ENCODE measurements around the gene SLC23A3. TPM values are rescaled to one million over a fixed set of nuclear protein-coding genes. Genes with fewer than 3 reads are reported as not detected.

The SLC23A3 gene
- total RNA-seq, 1 experiment from 2014 or later, result 0.59 TPM

DNA sequence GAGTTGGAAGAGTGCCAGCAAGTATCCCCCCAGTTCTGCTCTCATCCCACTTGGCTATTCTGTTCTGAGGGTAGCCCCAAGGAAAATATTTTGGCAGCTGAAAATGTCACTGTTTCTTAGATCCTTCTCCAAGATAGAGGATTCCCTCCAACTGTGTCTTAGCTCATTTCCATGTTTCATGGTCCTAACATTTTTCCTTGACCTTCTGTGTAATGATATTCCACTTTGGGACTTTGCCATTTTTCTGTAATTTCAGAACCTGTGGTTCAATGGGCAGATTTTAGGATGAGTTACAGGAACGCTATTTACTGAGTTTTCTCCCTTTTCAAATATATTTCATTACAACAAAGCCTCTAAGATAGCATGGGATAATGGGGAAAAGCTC, 44.0 kb downstream of the SLC23A3 start (continued):
- TF ChIP-seq, protein P1, sequence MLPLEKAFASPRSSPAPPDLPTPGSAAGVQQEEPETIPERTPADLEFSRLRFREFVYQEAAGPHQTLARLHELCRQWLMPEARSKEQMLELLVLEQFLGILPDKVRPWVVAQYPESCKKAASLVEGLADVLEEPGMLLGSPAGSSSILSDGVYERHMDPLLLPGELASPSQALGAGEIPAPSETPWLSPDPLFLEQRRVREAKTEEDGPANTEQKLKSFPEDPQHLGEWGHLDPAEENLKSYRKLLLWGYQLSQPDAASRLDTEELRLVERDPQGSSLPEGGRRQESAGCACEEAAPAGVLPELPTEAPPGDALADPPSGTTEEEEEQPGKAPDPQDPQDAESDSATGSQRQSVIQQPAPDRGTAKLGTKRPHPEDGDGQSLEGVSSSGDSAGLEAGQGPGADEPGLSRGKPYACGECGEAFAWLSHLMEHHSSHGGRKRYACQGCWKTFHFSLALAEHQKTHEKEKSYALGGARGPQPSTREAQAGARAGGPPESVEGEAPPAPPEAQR (CRISPR knock-in tag; IDR thresholded peaks at IDR 0.05), result no peak

- POLR2A ChIA-PET, result no interaction called here
- Mint-ChIP-seq H3K27ac (no peak overlapping the region), H3K4me3 (no peak overlapping the region), H3K4me1 (peaks cover 18% of the 10 kb centered on the region), H3K9me3 (no peaks in the 10 kb centered on the region), H3K27me3 (ENCODE audit: low read depth) (no peaks in the 10 kb centered on the region), H3K36me3 (no peaks in the 10 kb centered on the region)
- ATAC-seq (no peak), DNase-seq (ENCODE audit: low spot score) (no peak)
- TF ChIP-seq, protein P2, sequence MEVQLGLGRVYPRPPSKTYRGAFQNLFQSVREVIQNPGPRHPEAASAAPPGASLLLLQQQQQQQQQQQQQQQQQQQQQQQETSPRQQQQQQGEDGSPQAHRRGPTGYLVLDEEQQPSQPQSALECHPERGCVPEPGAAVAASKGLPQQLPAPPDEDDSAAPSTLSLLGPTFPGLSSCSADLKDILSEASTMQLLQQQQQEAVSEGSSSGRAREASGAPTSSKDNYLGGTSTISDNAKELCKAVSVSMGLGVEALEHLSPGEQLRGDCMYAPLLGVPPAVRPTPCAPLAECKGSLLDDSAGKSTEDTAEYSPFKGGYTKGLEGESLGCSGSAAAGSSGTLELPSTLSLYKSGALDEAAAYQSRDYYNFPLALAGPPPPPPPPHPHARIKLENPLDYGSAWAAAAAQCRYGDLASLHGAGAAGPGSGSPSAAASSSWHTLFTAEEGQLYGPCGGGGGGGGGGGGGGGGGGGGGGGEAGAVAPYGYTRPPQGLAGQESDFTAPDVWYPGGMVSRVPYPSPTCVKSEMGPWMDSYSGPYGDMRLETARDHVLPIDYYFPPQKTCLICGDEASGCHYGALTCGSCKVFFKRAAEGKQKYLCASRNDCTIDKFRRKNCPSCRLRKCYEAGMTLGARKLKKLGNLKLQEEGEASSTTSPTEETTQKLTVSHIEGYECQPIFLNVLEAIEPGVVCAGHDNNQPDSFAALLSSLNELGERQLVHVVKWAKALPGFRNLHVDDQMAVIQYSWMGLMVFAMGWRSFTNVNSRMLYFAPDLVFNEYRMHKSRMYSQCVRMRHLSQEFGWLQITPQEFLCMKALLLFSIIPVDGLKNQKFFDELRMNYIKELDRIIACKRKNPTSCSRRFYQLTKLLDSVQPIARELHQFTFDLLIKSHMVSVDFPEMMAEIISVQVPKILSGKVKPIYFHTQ (CRISPR knock-in tag; IDR thresholded peaks at IDR 0.05), result no peak
- 0 out of 2 replicates have a peak, but pooled peaks have one; percentile 36 for TF ChIP-seq GABPB1 (CRISPR knock-in tag; IDR thresholded peaks at IDR 0.05)
- CTCF ChIA-PET, result interaction anchor here (0.8 to 4.9 kb wide), 6 partner anchors 21 to 96 kb away, joined by 3 to 41 read pairs (median 6); no protein-coding TSS in a partner anchor
Measured at GRCh38 chr2:219125225-219125885, 44.5 kb downstream of the SLC23A3 start.

DNA sequence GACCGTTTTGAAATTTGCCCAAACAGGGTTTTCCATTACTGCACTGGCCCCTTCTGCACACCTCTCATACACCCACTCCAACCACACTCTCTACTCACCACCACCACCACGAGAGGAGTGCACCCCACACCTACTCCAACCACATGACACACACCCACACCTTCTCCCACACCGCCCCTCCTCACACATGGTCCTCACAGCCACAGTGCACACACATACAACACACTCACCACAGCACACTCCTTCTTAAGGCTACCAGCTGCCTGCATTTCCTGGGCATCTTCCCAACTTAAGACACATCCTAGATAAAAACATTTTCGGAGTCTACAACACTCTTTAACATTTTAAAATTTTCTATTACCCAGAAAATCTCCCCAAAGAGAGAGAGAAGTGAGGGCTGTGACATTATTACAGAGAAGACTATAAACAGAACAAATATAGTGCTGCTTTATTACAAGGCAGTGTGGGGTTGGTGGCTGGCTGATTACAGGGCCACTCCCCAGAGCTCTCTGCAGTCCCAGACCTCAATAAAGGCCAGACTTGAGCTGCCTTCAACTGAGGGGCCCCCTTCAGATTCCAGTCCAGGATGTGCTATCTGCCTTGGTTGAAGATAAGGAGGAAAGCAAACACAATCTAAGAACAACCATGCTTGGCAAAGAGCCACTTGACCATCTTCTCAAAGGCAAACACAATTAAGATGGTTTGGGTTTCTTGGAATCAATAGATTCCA, 45.3 kb downstream of the SLC23A3 start:
- H3K4me3 Mint-ChIP-seq, result no peak overlapping the region
- ChIA-PET POLR2A (interaction anchor here (0.5 kb wide), 1 partner anchor 68 kb away, joined by 3 read pairs; no protein-coding TSS in a partner anchor), CTCF (interaction anchor here (1.5 to 4.9 kb wide), 7 partner anchors 21 to 175 kb away, joined by 3 to 41 read pairs (median 17); no protein-coding TSS in a partner anchor)
- H3K27me3 Mint-ChIP-seq (ENCODE audit: low read depth), result no peaks in the 10 kb centered on the region
- H3K4me1 Mint-ChIP-seq, result peaks cover 18% of the 10 kb centered on the region
- DNase-seq (ENCODE audit: low spot score), result no peak
- no peaks in the 10 kb centered on the region for H3K36me3 Mint-ChIP-seq
- no peak for ATAC-seq
- H3K9me3 Mint-ChIP-seq, result no peaks in the 10 kb centered on the region
- no peak overlapping the region for H3K27ac Mint-ChIP-seq
- TF ChIP-seq HMGA2 (CRISPR knock-in tag; IDR thresholded peaks at IDR 0.05) (no peak), ZNF425 (CRISPR knock-in tag; conservative IDR thresholded peaks at IDR 0.05) (no peak), ATF1 (CRISPR knock-in tag; IDR thresholded peaks at IDR 0.05) (no peak), ZNF138 (CRISPR knock-in tag; conservative IDR thresholded peaks at IDR 0.05) (no peak), E2F5 (CRISPR knock-in tag; IDR thresholded peaks at IDR 0.05) (no peak), GABPB1 (CRISPR knock-in tag; IDR thresholded peaks at IDR 0.05) (no peak), FOXP4 (CRISPR knock-in tag; IDR thresholded peaks at IDR 0.05) (no peak), HMGXB4 (CRISPR knock-in tag; IDR thresholded peaks at IDR 0.05) (no peak)
- TF ChIP-seq, protein P2 (CRISPR knock-in tag; IDR thresholded peaks at IDR 0.05), result no peak
- TF ChIP-seq, protein P1 (CRISPR knock-in tag; IDR thresholded peaks at IDR 0.05), result no peak
